ENCODE measurements around the gene C1orf105.

Gene C1orf105

GRCh38 chr1:172460177-172460576, 39.7 kb downstream of the C1orf105 start:
- DNase-seq (ENCODE audit: low spot score), result no peak

- no peak for DNase-seq (ENCODE audit: low spot score)
Measured at GRCh38 chr1:172460887-172461315, 40.4 kb downstream of the C1orf105 start.

- DNase-seq (ENCODE audit: low spot score), result no peak
Measured at GRCh38 chr1:172465617-172466016, 45.1 kb downstream of the C1orf105 start.

GRCh38 chr1:172466795-172467407, 46.4 kb downstream of the C1orf105 start:
- no peak for DNase-seq (ENCODE audit: low spot score)

- DNase-seq (ENCODE audit: low spot score), result no peak
Measured at GRCh38 chr1:172467446-172467845, 47.0 kb downstream of the C1orf105 start.

GRCh38 chr1:172468296-172468695, 47.8 kb downstream of the C1orf105 start:
- no peak for DNase-seq (ENCODE audit: low spot score)

GRCh38 chr1:172469717-172470116, 49.2 kb downstream of the C1orf105 start:
- no peak for DNase-seq (ENCODE audit: low spot score)

GRCh38 chr1:172470149-172470548, 49.7 kb downstream of the C1orf105 start:
- no peak for DNase-seq (ENCODE audit: low spot score)

- DNase-seq (ENCODE audit: low spot score), result no peak
Measured at GRCh38 chr1:172471666-172472065, 51.2 kb downstream of the C1orf105 start.

GRCh38 chr1:172472495-172472894, 52.0 kb downstream of the C1orf105 start:
- no peak for DNase-seq (ENCODE audit: low spot score)

GRCh38 chr1:172473302-172473701, 52.8 kb downstream of the C1orf105 start:
- DNase-seq (ENCODE audit: low spot score), result no peak

GRCh38 chr1:172473842-172474241, 53.4 kb downstream of the C1orf105 start:
- DNase-seq (ENCODE audit: low spot score), result no peak

- DNase-seq (ENCODE audit: low spot score), result no peak
Measured at GRCh38 chr1:172476218-172476811, 55.8 kb downstream of the C1orf105 start.

GRCh38 chr1:172477216-172477615, 56.7 kb downstream of the C1orf105 start:
- no peak for DNase-seq (ENCODE audit: low spot score)

- no peak for DNase-seq (ENCODE audit: low spot score)
Measured at GRCh38 chr1:172477741-172478140, 57.3 kb downstream of the C1orf105 start.

- DNase-seq (ENCODE audit: low spot score), result no peak
Measured at GRCh38 chr1:172478485-172478884, 58.0 kb downstream of the C1orf105 start.

- no peak for DNase-seq (ENCODE audit: low spot score)
Measured at GRCh38 chr1:172480431-172480830, 59.9 kb downstream of the C1orf105 start.

GRCh38 chr1:172482044-172482443, 61.6 kb downstream of the C1orf105 start:
- no peak for DNase-seq (ENCODE audit: low spot score)

GRCh38 chr1:172483448-172483847, 63.0 kb downstream of the C1orf105 start:
- DNase-seq (ENCODE audit: low spot score), result no peak

GRCh38 chr1:172484252-172484651, 63.8 kb downstream of the C1orf105 start:
- no peak for DNase-seq (ENCODE audit: low spot score)

- no peak for DNase-seq (ENCODE audit: low spot score)
Measured at GRCh38 chr1:172485626-172486025, 65.1 kb downstream of the C1orf105 start.

- DNase-seq (ENCODE audit: low spot score), result no peak
Measured at GRCh38 chr1:172486805-172487454, 66.4 kb downstream of the C1orf105 start.

- no peak for DNase-seq (ENCODE audit: low spot score)
Measured at GRCh38 chr1:172487550-172487949, 67.1 kb downstream of the C1orf105 start.

GRCh38 chr1:172488393-172488792, 67.9 kb downstream of the C1orf105 start:
- no peak for DNase-seq (ENCODE audit: low spot score)

All from hepatic stellate cell (primary cell).